A549 (cell line): ENCODE data around the gene IPO8. TPM values are rescaled to one million over a fixed set of nuclear protein-coding genes. Genes with fewer than 3 reads are reported as not detected.

Experiments used
- ATAC-seq, 2 experiments: fragments of 200-7000 bp in 1 of 2; fragments of >200 bp in 1 of 2; cut with Nextera tagmentation in 1 of 2; cut with Tn5 transposase in 1 of 2; 3 replicates each; pipeline versions ENCODE4 v1.8.0 to v1.9.1; 2018 to 2020; ENCODE audit warnings: mild to moderate bottlenecking in 1 of 2, moderate library complexity in 1 of 2
- CTCF ChIA-PET: fragments of 300-600 bp; sonication (Branson Sonifier 250); formaldehyde crosslinking; extraction: SDS; loops from one replicate; lab custom pipeline; 2021; ENCODE audit warnings: antibody characterized with exemption, inconsistent platforms; lab: Yijun Ruan, JAX
- POLR2A ChIA-PET: fragments of 350-600 bp; formaldehyde crosslinking; extraction: SDS; loops from one replicate; lab custom pipeline; 2021; ENCODE audit warnings: antibody characterized with exemption, inconsistent platforms; lab: Yijun Ruan, JAX
- DNase-seq, 2 experiments: peaks; one replicate each; pipeline versions ENCODE4 v3.0.0 to v3.0.0-alpha.2; 2011 to 2016; ENCODE audit warnings: low read depth in 1 of 2, low spot score in 1 of 2
- FAIRE-seq: peaks from 2 replicates; lab custom pipeline; 2011; peaks lifted over from hg19 to GRCh38; lab: Jason Lieb, UNC
- H3K27ac ChIP-seq, 2 experiments: fragments of >200 bp; sonication (Bioruptor Twin); formaldehyde crosslinking; 3 replicates each; pipeline ENCODE4 v1.5.1; 2016 to 2017
- H3K4me1 ChIP-seq: fragments of >200 bp; sonication (Bioruptor Twin); formaldehyde crosslinking; 3 replicates; pipeline ENCODE4 v1.6.1; 2016
- H3K4me2 ChIP-seq: fragments of >200 bp; sonication (Bioruptor Twin); formaldehyde crosslinking; 3 replicates; pipeline ENCODE4 v1.6.1; 2016
- H3K4me3 ChIP-seq: fragments of >200 bp; sonication (Bioruptor Twin); formaldehyde crosslinking; 3 replicates; pipeline ENCODE4 v1.5.1; 2016
- H3K9me3 ChIP-seq: fragments of >200 bp; sonication (Bioruptor Twin); formaldehyde crosslinking; 3 replicates; pipeline ENCODE4 v1.6.1; 2016
- CBX8 ChIP-seq: fragments of 200-600 bp; sonication (generic); IDR thresholded peaks from 2 replicates; pipeline ENCODE4 v1.6.1; 2016
- CEBPB ChIP-seq, 2 experiments: fragments of >200 bp in 1 of 2; sonication (Bioruptor Twin) in 1 of 2; formaldehyde crosslinking in 1 of 2; IDR thresholded peaks; 2 replicates each; pipeline ENCODE4 v1.6.1; 2012 to 2016
- CHD2 ChIP-seq: fragments of 150-350 bp; IDR thresholded peaks from 2 replicates; pipeline ENCODE4 v1.6.1; 2014; ENCODE audit warnings: low read length; ENCODE audit not compliant: partially characterized antibody
- EHF ChIP-seq: fragments of 250-450 bp; sonication (Bioruptor Pico); IDR thresholded peaks from 2 replicates; pipeline ENCODE4 v1.5.0; 2020; ENCODE audit warnings: mild to moderate bottlenecking
- EHMT2 ChIP-seq: fragments of 200-600 bp; sonication (generic); IDR thresholded peaks from 2 replicates; pipeline ENCODE4 v1.6.1; 2016; ENCODE audit warnings: antibody characterized with exemption, low read depth, mild to moderate bottlenecking, moderate library complexity
- FOSB ChIP-seq: fragments of 250-450 bp; sonication (Bioruptor Pico); IDR thresholded peaks from 2 replicates; pipeline ENCODE4 v1.5.0; 2020; ENCODE audit warnings: mild to moderate bottlenecking, moderate library complexity
- JUNB ChIP-seq: fragments of >200 bp; sonication (Bioruptor Twin); formaldehyde crosslinking; IDR thresholded peaks from 2 replicates; pipeline ENCODE4 v1.6.1; 2016
- MAZ ChIP-seq: fragments of 150-350 bp; IDR thresholded peaks from 2 replicates; pipeline ENCODE4 v1.6.1; 2014; ENCODE audit warnings: antibody characterized with exemption, low read depth, low read length, borderline replicate concordance
- NPAS2 ChIP-seq: fragments of 250-450 bp; sonication (Bioruptor Pico); IDR thresholded peaks from 2 replicates; pipeline ENCODE4 v1.8.0; 2022; ENCODE audit warnings: mild to moderate bottlenecking, moderate library complexity, borderline replicate concordance
- RCOR1 ChIP-seq: fragments of 150-350 bp; IDR thresholded peaks from 2 replicates; pipeline ENCODE4 v1.6.1; 2014; ENCODE audit warnings: antibody characterized with exemption, low read length, low read depth
- REST ChIP-seq: fragments of 200-600 bp; sonication (generic); IDR thresholded peaks from 2 replicates; pipeline ENCODE4 v1.6.1; 2016; ENCODE audit warnings: antibody characterized with exemption, mild to moderate bottlenecking, moderate library complexity
- RFX5 ChIP-seq: fragments of 450-650 bp; IDR thresholded peaks from 2 replicates; pipeline ENCODE4 v1.7.1; 2014; ENCODE audit warnings: antibody characterized with exemption, mild to moderate bottlenecking, moderate library complexity
- RNF2 ChIP-seq: fragments of 200-600 bp; sonication (generic); IDR thresholded peaks from 2 replicates; pipeline ENCODE4 v1.6.1; 2016; ENCODE audit warnings: low read depth, mild to moderate bottlenecking, antibody characterized with exemption, moderate library complexity, borderline replicate concordance
- SMC3 ChIP-seq: fragments of >200 bp; sonication (Bioruptor Twin); formaldehyde crosslinking; IDR thresholded peaks from 3 replicates; pipeline ENCODE4 v1.6.1; 2018; ENCODE audit warnings: inconsistent platforms
- SREBF2 ChIP-seq: fragments of 450-650 bp; IDR thresholded peaks from 2 replicates; pipeline ENCODE4 v1.6.1; 2014; ENCODE audit warnings: mild to moderate bottlenecking, moderate library complexity
- TFCP2L1 ChIP-seq: fragments of 250-450 bp; sonication (Bioruptor Pico); IDR thresholded peaks from 2 replicates; pipeline ENCODE4 v1.5.0; 2021; ENCODE audit warnings: mild to moderate bottlenecking
- ZFP36 ChIP-seq: fragments of 450-650 bp; IDR thresholded peaks from 2 replicates; pipeline ENCODE4 v1.6.1; 2014; ENCODE audit warnings: borderline replicate concordance; ENCODE audit not compliant: partially characterized antibody
- WGBS: methylation state at CpG from one replicate; pipeline ENCODE4 v1.1.6; 2017; ENCODE audit errors: missing lambda C conversion rate; 5-methylcytosine and 5-hydroxymethylcytosine counted together
- polyA plus RNA-seq, 4 experiments: library from polyadenylated mRNA; depleted of rRNA in 3 of 4; stranded (reverse); fragments of >200 nt; fragmentation: RNase III in 1 of 4; extraction: RNeasy Plus Mini Kit Qiagen cat#74134 plus additional on column Dnase treatment in 1 of 4; gene quantifications; 2 replicates in 3 of 4; 3 replicates in 1 of 4; pipeline ENCODE4 v1.2.3, GENCODE V29; 2011 to 2017
- TF ChIP-seq, protein P1 (sequence below): fragments of >200 bp; sonication (Bioruptor Twin); formaldehyde crosslinking; IDR thresholded peaks from 3 replicates; pipeline ENCODE4 v1.5.1; 2016
- TF ChIP-seq, protein P2 (sequence below): IDR thresholded peaks from 2 replicates; pipeline ENCODE4 v1.6.1; 2012
- TF ChIP-seq, protein P3 (sequence below): fragments of >200 bp; sonication (Bioruptor Twin); formaldehyde crosslinking; IDR thresholded peaks from 3 replicates; pipeline ENCODE4 v1.6.1; 2016

The IPO8 gene
- polyA plus RNA-seq, 2 of the 4 experiments (the other 2 are of a cell fraction) = 23.1 to 31.8 TPM

GRCh38 chr12:30603129-30603528 lies 92.5 kb downstream of the IPO8 start (continued):
- TF ChIP-seq, protein P1, sequence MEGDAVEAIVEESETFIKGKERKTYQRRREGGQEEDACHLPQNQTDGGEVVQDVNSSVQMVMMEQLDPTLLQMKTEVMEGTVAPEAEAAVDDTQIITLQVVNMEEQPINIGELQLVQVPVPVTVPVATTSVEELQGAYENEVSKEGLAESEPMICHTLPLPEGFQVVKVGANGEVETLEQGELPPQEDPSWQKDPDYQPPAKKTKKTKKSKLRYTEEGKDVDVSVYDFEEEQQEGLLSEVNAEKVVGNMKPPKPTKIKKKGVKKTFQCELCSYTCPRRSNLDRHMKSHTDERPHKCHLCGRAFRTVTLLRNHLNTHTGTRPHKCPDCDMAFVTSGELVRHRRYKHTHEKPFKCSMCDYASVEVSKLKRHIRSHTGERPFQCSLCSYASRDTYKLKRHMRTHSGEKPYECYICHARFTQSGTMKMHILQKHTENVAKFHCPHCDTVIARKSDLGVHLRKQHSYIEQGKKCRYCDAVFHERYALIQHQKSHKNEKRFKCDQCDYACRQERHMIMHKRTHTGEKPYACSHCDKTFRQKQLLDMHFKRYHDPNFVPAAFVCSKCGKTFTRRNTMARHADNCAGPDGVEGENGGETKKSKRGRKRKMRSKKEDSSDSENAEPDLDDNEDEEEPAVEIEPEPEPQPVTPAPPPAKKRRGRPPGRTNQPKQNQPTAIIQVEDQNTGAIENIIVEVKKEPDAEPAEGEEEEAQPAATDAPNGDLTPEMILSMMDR = no peak

DNA sequence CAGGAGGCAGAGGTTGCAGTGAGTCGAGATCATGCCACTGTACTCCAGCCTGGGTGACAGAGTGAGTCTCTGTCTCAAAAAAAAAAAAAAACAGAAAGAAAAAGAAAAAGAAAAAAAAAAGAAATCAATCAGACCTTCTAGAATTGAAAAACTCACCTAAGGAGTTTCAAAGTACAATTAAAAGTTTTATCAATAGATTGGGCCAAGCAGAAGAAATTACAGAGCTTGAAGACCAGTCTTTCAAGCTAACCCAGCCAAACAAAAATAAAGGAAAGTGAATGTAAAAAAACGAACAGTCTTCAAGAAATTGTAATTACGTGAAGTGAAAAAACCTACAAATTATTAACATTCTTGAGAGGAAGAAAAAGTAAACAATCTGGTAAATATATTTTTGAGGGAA lies 93.0 kb downstream of the IPO8 start:
- FAIRE-seq = no peak
- H3K4me1 ChIP-seq = no peaks in the 10 kb centered on the region
- 28% methylated on average over 3 of the region's 3 CpGs for WGBS
- H3K4me2 ChIP-seq = no peak overlapping the region
- no peak for ATAC-seq
- H3K4me3 ChIP-seq = no peak overlapping the region
- ChIA-PET POLR2A (no interaction called here), CTCF (no interaction called here)
- peaks cover 14% of the 10 kb centered on the region; the same call in 1 of the 3 replicates for H3K9me3 ChIP-seq
- DNase-seq = no peak
- TF ChIP-seq TFCP2L1 (CRISPR knock-in tag) (no peak), FOSB (CRISPR knock-in tag) (no peak), CHD2 (no peak), CBX8 (no peak), MAZ (no peak), JUNB (no peak), SMC3 (no peak), RFX5 (no peak), EHF (no peak), SREBF2 (no peak), EHMT2 (no peak), RCOR1 (no peak), ZFP36 (no peak), NPAS2 (CRISPR knock-in tag) (no peak), CEBPB (IDR thresholded peaks at IDR 0.05) (no peak), RNF2 (no peak), REST (no peak)
- TF ChIP-seq, protein P2, sequence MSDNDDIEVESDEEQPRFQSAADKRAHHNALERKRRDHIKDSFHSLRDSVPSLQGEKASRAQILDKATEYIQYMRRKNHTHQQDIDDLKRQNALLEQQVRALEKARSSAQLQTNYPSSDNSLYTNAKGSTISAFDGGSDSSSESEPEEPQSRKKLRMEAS = no peak
- TF ChIP-seq, protein P3, sequence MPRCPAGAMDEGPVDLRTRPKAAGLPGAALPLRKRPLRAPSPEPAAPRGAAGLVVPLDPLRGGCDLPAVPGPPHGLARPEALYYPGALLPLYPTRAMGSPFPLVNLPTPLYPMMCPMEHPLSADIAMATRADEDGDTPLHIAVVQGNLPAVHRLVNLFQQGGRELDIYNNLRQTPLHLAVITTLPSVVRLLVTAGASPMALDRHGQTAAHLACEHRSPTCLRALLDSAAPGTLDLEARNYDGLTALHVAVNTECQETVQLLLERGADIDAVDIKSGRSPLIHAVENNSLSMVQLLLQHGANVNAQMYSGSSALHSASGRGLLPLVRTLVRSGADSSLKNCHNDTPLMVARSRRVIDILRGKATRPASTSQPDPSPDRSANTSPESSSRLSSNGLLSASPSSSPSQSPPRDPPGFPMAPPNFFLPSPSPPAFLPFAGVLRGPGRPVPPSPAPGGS = no peak
- no peak overlapping the region for H3K27ac ChIP-seq

GRCh38 chr12:30599608-30600007 lies 96.1 kb downstream of the IPO8 start:
- ChIA-PET POLR2A (no interaction called here), CTCF (interaction anchor here (1.0 kb wide), 1 partner anchor 12 kb away, joined by 3 read pairs; no protein-coding TSS in a partner anchor)
- no peak overlapping the region for H3K4me2 ChIP-seq
- peak in 1 of 2 experiments; percentile 55; a peak in 2 of 4 replicates for TF ChIP-seq CEBPB (IDR thresholded peaks at IDR 0.05)
- TF ChIP-seq FOSB (CRISPR knock-in tag) = no peak
- no peak overlapping the region for H3K27ac ChIP-seq
- DNase-seq (peak in 1 of 2 experiments; percentile 57), FAIRE-seq (no peak), ATAC-seq (peak; percentile 38 to 73; a peak in 4 of 6 replicates)
- H3K4me3 ChIP-seq = no peak overlapping the region
- 1% methylated on average over 2 of the region's 2 CpGs for WGBS
- peaks cover 14% of the 10 kb centered on the region; the same call in 1 of the 3 replicates for H3K9me3 ChIP-seq
- H3K4me1 ChIP-seq = no peaks in the 10 kb centered on the region
